ENCODE measurements around the gene MDGA2.

Gene MDGA2

DNA sequence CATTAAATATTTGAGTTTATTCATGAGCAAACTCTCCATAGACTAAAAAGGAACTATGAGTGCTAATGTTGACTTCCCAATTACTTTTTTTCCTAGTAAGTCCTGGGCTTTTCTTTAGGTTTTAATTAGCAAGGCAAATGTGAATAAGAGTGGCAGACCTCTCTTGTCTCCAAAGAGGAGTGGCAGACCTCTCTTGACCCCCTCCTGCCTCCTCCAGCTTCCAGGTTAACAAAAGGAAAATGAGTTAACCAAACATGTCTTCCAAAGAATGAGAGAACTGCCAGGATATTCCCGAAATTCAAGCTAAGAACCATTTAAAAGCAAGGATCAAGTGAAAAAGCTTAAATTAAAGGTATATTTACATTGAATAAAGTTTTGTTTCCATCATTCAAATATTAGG, 253.2 kb downstream of the MDGA2 start:
- TF ChIP-seq, protein P1, sequence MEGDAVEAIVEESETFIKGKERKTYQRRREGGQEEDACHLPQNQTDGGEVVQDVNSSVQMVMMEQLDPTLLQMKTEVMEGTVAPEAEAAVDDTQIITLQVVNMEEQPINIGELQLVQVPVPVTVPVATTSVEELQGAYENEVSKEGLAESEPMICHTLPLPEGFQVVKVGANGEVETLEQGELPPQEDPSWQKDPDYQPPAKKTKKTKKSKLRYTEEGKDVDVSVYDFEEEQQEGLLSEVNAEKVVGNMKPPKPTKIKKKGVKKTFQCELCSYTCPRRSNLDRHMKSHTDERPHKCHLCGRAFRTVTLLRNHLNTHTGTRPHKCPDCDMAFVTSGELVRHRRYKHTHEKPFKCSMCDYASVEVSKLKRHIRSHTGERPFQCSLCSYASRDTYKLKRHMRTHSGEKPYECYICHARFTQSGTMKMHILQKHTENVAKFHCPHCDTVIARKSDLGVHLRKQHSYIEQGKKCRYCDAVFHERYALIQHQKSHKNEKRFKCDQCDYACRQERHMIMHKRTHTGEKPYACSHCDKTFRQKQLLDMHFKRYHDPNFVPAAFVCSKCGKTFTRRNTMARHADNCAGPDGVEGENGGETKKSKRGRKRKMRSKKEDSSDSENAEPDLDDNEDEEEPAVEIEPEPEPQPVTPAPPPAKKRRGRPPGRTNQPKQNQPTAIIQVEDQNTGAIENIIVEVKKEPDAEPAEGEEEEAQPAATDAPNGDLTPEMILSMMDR (IDR thresholded peaks at IDR 0.05; ENCODE audit: control extremely low read depth, extremely low read depth, low read depth, missing control alignments): no peak
- ChIA-PET CTCF (interaction anchor here (0.8 kb wide), 1 partner anchor 15 kb away, joined by 4 read pairs; no protein-coding TSS in a partner anchor), POLR2A (no interaction called here)
- no peak for DNase-seq (ENCODE audit: extremely low spot score)

DNA sequence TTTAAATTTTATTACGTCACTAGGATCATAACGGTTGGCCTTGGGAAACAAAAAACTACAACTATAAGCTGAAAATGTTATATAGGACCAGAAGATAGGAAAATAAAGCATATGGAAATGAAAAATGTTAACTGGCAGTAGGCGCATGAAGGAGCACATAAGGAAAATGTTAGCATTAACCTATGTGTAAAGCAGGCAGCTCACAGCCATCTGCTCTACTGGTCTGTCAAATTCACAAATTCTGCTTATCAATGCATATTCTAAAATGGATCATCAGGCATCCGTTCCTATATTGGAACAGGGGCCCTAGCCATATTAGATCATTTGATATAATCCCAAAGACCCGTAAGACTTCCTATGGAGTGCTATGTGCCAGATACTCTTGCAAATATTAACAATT, 263.9 kb downstream of the MDGA2 start:
- POLR2A ChIA-PET: no interaction called here
- DNase-seq (ENCODE audit: extremely low spot score): no peak
- CTCF ChIA-PET: no interaction called here

DNA sequence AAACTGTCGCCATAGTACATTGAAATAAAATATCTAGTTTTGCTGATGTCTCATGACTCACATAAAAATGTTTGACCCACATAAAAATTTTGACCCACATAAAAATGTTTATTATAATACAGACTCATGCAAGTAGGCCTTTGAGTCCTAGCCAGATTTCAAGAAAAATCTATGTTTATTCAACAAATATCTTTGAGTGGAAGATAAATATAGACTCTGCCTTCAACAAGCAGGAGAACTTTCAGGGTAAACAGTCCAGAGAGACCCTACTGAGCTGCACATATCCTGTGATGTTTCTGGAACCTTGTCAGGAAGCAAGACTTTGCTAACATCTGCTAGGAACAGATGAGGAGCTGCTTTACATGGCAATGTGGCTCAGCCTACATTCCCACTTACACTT, 283.1 kb downstream of the MDGA2 start:
- ChIA-PET CTCF (interaction anchor here (0.6 to 1.4 kb wide), 3 partner anchors 9 to 62 kb away, joined by 3 read pairs; no protein-coding TSS in a partner anchor), POLR2A (no interaction called here)
- TF ChIP-seq, protein P1 (IDR thresholded peaks at IDR 0.05; ENCODE audit: control extremely low read depth, extremely low read depth, low read depth, missing control alignments): no peak

More for the DNA sequence above, 263.9 kb downstream of the MDGA2 start:
- TF ChIP-seq, protein P1 (IDR thresholded peaks at IDR 0.05; ENCODE audit: control extremely low read depth, extremely low read depth, low read depth, missing control alignments): no peak

DNA sequence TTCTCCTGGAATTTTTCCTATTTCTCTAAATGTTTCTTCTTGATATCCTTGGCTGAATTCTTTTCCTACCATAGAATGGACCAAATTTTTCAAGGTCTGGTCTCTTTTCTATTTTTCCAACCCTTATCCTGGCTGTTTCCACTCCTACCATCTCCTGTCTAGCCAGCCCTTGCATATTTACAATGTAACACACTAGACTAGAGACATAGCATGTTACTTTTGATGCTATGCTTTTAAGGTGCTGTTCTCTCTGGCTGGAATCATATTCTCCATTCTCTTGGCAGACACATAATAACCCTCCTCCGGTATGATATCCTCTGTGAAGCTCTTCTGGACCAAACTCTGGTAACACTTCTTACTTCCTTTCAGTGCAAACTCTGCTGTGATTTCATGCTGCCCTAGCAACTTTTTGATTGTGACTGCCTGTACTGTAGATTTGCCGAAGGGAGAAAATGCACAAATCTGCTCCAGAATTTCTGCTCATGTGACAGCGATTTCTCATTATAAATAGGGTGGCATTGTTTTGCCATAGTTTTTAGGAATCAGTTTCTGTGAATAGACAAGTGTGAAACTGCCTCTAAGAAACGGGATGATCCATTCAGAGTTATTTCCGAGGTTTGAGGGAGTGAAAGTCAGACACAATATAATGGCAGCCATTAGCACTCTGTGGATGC, 284.4 kb downstream of the MDGA2 start:
- POLR2A ChIA-PET: no interaction called here
- TF ChIP-seq, protein P1 (IDR thresholded peaks at IDR 0.05; ENCODE audit: control extremely low read depth, extremely low read depth, low read depth, missing control alignments): no peak
- CTCF ChIA-PET: no interaction called here
- DNase-seq (ENCODE audit: extremely low spot score): no peak

More for the DNA sequence above, 283.1 kb downstream of the MDGA2 start:
- no peak for DNase-seq (ENCODE audit: extremely low spot score)

DNA sequence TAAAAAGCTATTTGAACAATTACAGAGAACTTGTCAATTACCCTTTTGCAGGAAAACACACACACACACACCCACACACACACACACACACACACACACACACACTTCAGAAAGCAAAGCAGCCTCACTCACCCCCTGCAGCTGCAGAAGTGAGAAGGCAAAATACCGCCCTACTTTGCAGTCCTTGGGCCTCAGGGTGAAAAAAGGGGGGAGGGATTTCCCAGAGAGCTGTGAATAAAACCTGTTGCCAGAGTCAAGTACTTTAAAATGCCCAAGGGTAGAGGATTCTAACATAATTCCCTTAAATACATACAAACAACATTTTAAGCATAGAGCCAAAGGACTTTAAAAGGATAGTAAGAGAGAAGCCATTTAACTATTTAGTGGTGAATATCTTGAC, 285.9 kb downstream of the MDGA2 start:
- no peak for DNase-seq (ENCODE audit: extremely low spot score)
- POLR2A ChIA-PET: no interaction called here
- CTCF ChIA-PET: no interaction called here
- TF ChIP-seq, protein P1 (IDR thresholded peaks at IDR 0.05; ENCODE audit: control extremely low read depth, extremely low read depth, low read depth, missing control alignments): no peak

- ChIA-PET POLR2A (no interaction called here), CTCF (interaction anchor here (1.1 to 1.2 kb wide), 2 partner anchors 13 to 58 kb away, joined by 3 read pairs; no protein-coding TSS in a partner anchor)
- DNase-seq (ENCODE audit: extremely low spot score): no peak
- TF ChIP-seq, protein P1 (IDR thresholded peaks at IDR 0.05; ENCODE audit: control extremely low read depth, extremely low read depth, low read depth, missing control alignments): no peak
Measured at GRCh38 chr14:47366006-47366405, 309.4 kb downstream of the MDGA2 start.

Measured in GM10248 (cell line).